GM06990 (cell line): ENCODE measurements around the gene ACSM3.
"Not testable (repeated sequence)": the region's sequence is repeated elsewhere in the genome, so short reads cannot be mapped to it uniquely, and the experiment has no call there.

ENCODE experiments used
- DNase-seq: peaks from one replicate; pipeline ENCODE4 v3.0.0-alpha.2; 2011; ENCODE audit not compliant: insufficient read length; ENCODE audit errors: extremely low read depth
- H3K27me3 ChIP-seq: replicated peaks from 2 replicates; pipeline ENCODE4 v1.6.0; 2011; ENCODE audit warnings: low read length; ENCODE audit not compliant: control insufficient read depth, insufficient read depth
- H3K36me3 ChIP-seq: 2 replicates; pipeline ENCODE4 v1.5.1; 2011; ENCODE audit warnings: low read length; ENCODE audit not compliant: control insufficient read depth, insufficient read depth
- H3K4me3 ChIP-seq: replicated peaks from 2 replicates; pipeline ENCODE4 v1.5.1; 2011; ENCODE audit warnings: low read depth, mild to moderate bottlenecking, control low read depth, low read length
- CTCF ChIP-seq: IDR thresholded peaks from 2 replicates; pipeline ENCODE4 v1.5.1; 2011; ENCODE audit warnings: low read length, control low read depth, mild to moderate bottlenecking, inconsistent platforms; ENCODE audit not compliant: insufficient read depth, poor library complexity, severe bottlenecking

The ACSM3 gene

GRCh38 chr16:20761175-20761574, 2.6 kb upstream of the ACSM3 start:
- no peaks in the 10 kb centered on the region for H3K36me3 ChIP-seq
- no peak overlapping the region for H3K4me3 ChIP-seq
- no peak for DNase-seq
- no peaks in the 10 kb centered on the region for H3K27me3 ChIP-seq
- no peak for TF ChIP-seq CTCF

- Histone ChIP-seq H3K27me3 (no peaks in the 10 kb centered on the region), H3K4me3 (no peak overlapping the region), H3K36me3 (no peaks in the 10 kb centered on the region)
- DNase-seq: no peak
- TF ChIP-seq CTCF: no peak
Observed at GRCh38 chr16:20762404-20763123, 1.2 kb upstream of the ACSM3 start.

- not testable (repeated sequence) for H3K4me3 ChIP-seq, H3K36me3 ChIP-seq, H3K27me3 ChIP-seq, DNase-seq
Observed at GRCh38 chr16:20764448-20764847, 634 bp downstream of the ACSM3 start.

GRCh38 chr16:20765732-20766131, 1.9 kb downstream of the ACSM3 start:
- H3K4me3 ChIP-seq: no peak overlapping the region
- no peaks in the 10 kb centered on the region for H3K27me3 ChIP-seq
- H3K36me3 ChIP-seq: no peaks in the 10 kb centered on the region
- no peak for DNase-seq
- no peak for TF ChIP-seq CTCF

GRCh38 chr16:20766294-20766693, 2.5 kb downstream of the ACSM3 start:
- DNase-seq: no peak
- Histone ChIP-seq H3K36me3 (no peaks in the 10 kb centered on the region), H3K27me3 (no peaks in the 10 kb centered on the region), H3K4me3 (no peak overlapping the region)
- no peak for TF ChIP-seq CTCF

GRCh38 chr16:20767577-20767976, 3.8 kb downstream of the ACSM3 start:
- TF ChIP-seq CTCF: no peak
- Histone ChIP-seq H3K4me3 (no peak overlapping the region), H3K36me3 (no peaks in the 10 kb centered on the region), H3K27me3 (no peaks in the 10 kb centered on the region)
- DNase-seq: no peak
